ENCODE results near the gene FAM200A. TPM values are rescaled to one million over a fixed set of nuclear protein-coding genes. Genes with fewer than 3 reads are reported as not detected.

Gene FAM200A
- total and polyA plus RNA-seq, 9 donors, result 6.4 to 13.5 (median 8.9) TPM

DNA sequence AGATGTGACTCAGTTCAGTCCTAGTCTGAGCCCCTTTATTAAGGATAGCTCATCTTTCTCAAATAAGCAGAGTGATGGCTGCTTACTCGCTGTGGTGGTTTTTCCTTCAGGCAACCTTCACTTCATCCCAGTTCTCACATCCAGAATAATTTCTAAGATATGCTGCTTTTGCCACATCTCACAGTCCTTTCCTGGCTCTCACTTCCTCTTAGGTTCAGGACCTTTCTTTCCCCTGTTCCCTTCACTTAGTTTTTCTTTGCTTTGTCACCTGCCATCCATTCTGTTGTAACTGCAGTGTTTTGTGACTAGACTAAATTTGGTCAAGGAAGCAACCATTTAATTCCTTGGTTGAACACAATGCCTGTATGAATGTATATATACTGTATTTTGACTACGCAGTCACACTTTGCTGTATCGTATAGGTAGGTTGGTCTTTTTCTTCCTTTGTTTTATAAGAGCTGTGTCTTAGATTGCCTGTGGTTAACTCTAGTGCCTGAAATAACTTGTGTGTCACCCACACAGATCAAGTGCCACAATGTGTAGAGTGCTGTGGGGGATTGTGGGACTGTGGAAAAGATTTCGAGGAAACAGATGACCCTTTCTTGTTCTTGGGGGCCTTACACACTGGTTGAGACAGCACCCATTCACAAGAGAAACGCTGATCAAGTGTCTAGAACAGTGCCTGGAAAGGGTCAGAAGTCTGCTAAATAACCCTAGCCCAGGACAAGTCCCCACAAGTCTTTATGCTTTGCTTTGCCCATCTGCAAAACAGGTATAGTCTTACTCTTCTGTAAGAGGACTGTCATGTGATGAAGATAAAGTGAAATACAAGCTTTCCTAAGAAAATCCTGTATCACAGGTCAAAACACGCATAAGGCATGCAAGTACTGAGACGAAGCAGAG lies 9.2 kb upstream of the FAM200A start:
- 88 to 94% (median 92%) methylated on average over 7 of the region's 7 CpGs for WGBS, 3 donors
- Histone ChIP-seq H3K4me1 (ENCODE audit: insufficient read depth) (peaks cover 1% of the 10 kb centered on the region), H3K36me3 (no peaks in the 10 kb centered on the region), H3K4me3 (no peak overlapping the region), H3K27me3 (no peaks in the 10 kb centered on the region), H3K9me3 (no peaks in the 10 kb centered on the region), H3K27ac (no peak overlapping the region)
- DNase-seq, result no peak
- TF ChIP-seq EP300 (IDR thresholded peaks at IDR 0.05) (no peak), CTCF (IDR thresholded peaks at IDR 0.05) (no peak), POLR2A (IDR thresholded peaks at IDR 0.05) (no peak)
- intact Hi-C loops (cut with DNase I), result no loop called here

GRCh38 chr7:99559175-99559915 lies 7.4 kb upstream of the FAM200A start:
- H3K27ac ChIP-seq, result peak overlapping the region; percentile 88
- DNase-seq, result no peak
- H3K27me3 ChIP-seq, result no peaks in the 10 kb centered on the region
- WGBS, 3 donors, result 14 to 19% (median 17%) methylated on average over 29 to 31 of the region's 31 CpGs
- peak overlapping the region; percentile 72 for H3K4me3 ChIP-seq
- TF ChIP-seq EP300 (IDR thresholded peaks at IDR 0.05) (no peak), POLR2A (IDR thresholded peaks at IDR 0.05) (no peak), CTCF (IDR thresholded peaks at IDR 0.05) (no peak)
- H3K36me3 ChIP-seq, result no peaks in the 10 kb centered on the region
- intact Hi-C loops (cut with DNase I), result loop anchor here in 1 of 4 donors (10.0 kb wide), 2 partner anchors 65 to 155 kb away; partner anchors contain the start of genes BUD31 and PDAP1
- H3K4me1 ChIP-seq (ENCODE audit: insufficient read depth), result peaks cover 1% of the 10 kb centered on the region
- H3K9me3 ChIP-seq, result no peaks in the 10 kb centered on the region

- no peaks in the 10 kb centered on the region for H3K36me3 ChIP-seq
- intact Hi-C loops (cut with DNase I), result loop anchor here in 1 of 4 donors (10.0 kb wide), 2 partner anchors 66 to 154 kb away; partner anchors contain the start of genes BUD31 and PDAP1
These were observed 6.6 kb upstream of the FAM200A start, which contains the start of gene ZNF655 for GRCh38 chr7:99558306-99559174. Gene ZNF655 (plus strand): TSS chr7:99558642. CDS start chr7:99560560, 1,918 bp downstream.

More at GRCh38 chr7:99558306-99559174, 6.6 kb upstream of the FAM200A start, which contains the start of gene ZNF655:
- peak within 1 kb of the TSS; percentile 88 for H3K27ac ChIP-seq
- WGBS, 3 donors, result 0% methylated on average over 68 to 73 of the region's 73 CpGs
- peaks cover 1% of the 10 kb centered on the region for H3K4me1 ChIP-seq (ENCODE audit: insufficient read depth)
- no peaks in the 10 kb centered on the region for H3K27me3 ChIP-seq
- H3K9me3 ChIP-seq, result no peaks in the 10 kb centered on the region
- DNase-seq, result peak; percentile 92 to 96 (median 94)
- TF ChIP-seq POLR2A (IDR thresholded peaks at IDR 0.05) (peak; percentile 77), CTCF (IDR thresholded peaks at IDR 0.05) (peak in 2 of 3 donors; percentile 8 to 18), EP300 (IDR thresholded peaks at IDR 0.05) (no peak)
- peak within 1 kb of the TSS; percentile 72 for H3K4me3 ChIP-seq

Measured in ovary (tissue), 9 donors.